Measurements from ENCODE around the gene HOXB6.

HOXB6 gene

GRCh38 chr17:48604770-48605329, at the start of gene HOXB6:
Gene HOXB6 (minus strand): TSS chr17:48604986. CDS start chr17:48598150, 6,836 bp downstream.
- DNase-seq: no peak

GRCh38 chr17:48649741-48650140, 45.0 kb upstream of the HOXB6 start:
- no peak for DNase-seq

GRCh38 chr17:48647963-48648245, 43.1 kb upstream of the HOXB6 start:
- DNase-seq: no peak

GRCh38 chr17:48647103-48647962, 42.5 kb upstream of the HOXB6 start:
- no peak for DNase-seq

GRCh38 chr17:48646183-48647102, 41.7 kb upstream of the HOXB6 start:
- peak; percentile 26 for DNase-seq

- no peak for DNase-seq
These were observed 40.9 kb upstream of the HOXB6 start for GRCh38 chr17:48645639-48646182.

- no peak for DNase-seq
These were observed 40.2 kb upstream of the HOXB6 start for GRCh38 chr17:48644910-48645557.

- no peak for DNase-seq
These were observed 39.4 kb upstream of the HOXB6 start for GRCh38 chr17:48644159-48644558.

- no peak for DNase-seq
These were observed 38.9 kb upstream of the HOXB6 start for GRCh38 chr17:48643697-48644012.

GRCh38 chr17:48642843-48643696, 38.3 kb upstream of the HOXB6 start:
- DNase-seq: no peak

GRCh38 chr17:48642059-48642842, 37.5 kb upstream of the HOXB6 start:
- DNase-seq: no peak

- DNase-seq: no peak
These were observed 36.8 kb upstream of the HOXB6 start for GRCh38 chr17:48641541-48642058.

GRCh38 chr17:48640858-48641180, 36.0 kb upstream of the HOXB6 start:
- DNase-seq: no peak

GRCh38 chr17:48639982-48640857, 35.4 kb upstream of the HOXB6 start:
- no peak for DNase-seq

GRCh38 chr17:48639136-48639535, 34.4 kb upstream of the HOXB6 start:
- DNase-seq: no peak

- no peak for DNase-seq
These were observed 32.8 kb upstream of the HOXB6 start for GRCh38 chr17:48637323-48638260.

- peak; percentile 51 for DNase-seq
These were observed 31.6 kb upstream of the HOXB6 start for GRCh38 chr17:48636177-48637018.

Measured in CD4-positive, alpha-beta T cell treated with Interleukin-15 for 1 hour (primary cell).